GM18951 (cell line): ENCODE measurements around the gene TJP2.

ENCODE experiments used
- POLR2A ChIP-seq: IDR thresholded peaks from 4 replicates; pipeline ENCODE4 v1.6.1; 2011; ENCODE audit warnings: mild to moderate bottlenecking; ENCODE audit not compliant: insufficient read length, insufficient read depth; ENCODE audit errors: extremely low read depth
- in situ Hi-C: fragments of 300-500 bp; cut with MboI; formaldehyde crosslinking; loops from one replicate; pipeline ENCODE4 v1.12.0; 2022; ENCODE audit warnings: low sequenced_read_pairs, mixed read lengths, inconsistent platforms; ENCODE audit not compliant: unreplicated experiment

Gene TJP2

DNA sequence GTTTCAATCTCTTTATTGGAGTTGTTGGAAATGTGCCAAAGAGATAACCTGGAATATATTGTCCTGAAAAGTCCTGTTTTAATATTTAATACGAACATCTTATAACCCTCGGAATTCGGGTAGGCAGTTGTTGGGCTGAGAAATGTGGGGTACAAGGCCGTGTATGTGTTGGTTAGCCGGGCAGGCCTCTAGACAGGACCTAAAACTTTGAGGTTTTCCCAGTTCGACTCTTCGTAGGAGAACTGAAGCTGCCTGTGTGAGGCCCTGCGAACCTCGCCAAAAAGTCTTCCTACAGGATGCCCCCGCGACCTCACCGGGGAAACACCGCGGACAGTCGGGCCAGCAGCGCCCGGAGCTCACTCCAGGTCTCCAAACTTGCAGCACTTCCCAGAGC, 583 bp upstream of the TJP2 start:
- in situ Hi-C loops: no loop called here

DNA sequence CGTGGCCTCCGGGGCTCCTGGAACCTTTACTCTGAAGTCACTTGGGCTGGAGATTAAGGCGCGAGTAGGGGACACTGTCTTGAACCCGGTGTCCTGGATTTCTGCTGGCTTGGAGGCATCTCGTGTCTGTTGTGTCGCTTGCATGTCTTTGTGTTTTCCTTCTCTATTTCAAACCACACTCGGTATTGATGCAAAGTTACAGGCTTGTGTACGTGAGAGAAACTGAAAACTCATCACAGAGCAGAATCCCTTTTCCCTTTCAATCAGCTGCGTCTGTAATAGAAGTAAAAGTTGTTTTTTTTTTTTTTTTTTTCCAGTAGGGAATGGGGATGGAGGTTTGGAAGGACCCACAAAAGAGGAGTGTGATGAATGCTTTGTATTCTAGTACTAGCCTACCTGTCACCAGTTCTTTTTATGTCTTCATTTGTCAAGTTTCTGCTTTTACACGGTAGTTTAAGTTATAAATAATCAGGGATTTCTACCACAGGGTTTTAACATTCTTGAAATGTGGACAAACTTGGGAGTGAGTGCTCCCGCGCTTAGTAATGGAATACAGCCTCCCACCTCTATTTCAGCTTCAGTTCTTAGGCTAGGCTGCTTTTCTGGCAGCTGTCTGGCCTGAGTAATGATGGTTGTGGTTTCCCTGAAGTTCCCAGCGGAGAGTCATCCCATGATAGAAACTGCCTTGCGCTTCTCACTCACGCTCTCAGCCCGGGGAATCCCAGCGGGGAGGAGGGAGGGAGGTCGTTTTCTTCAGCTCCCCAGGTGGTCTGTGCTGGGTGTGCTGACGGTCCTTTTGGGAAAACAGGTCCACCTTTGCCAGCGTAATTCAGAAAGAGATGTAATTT, 763 bp downstream of the TJP2 start:
- TF ChIP-seq POLR2A: peak; percentile 17
- in situ Hi-C loops: no loop called here

More for the DNA sequence above, 583 bp upstream of the TJP2 start:
- TF ChIP-seq POLR2A: no peak

DNA sequence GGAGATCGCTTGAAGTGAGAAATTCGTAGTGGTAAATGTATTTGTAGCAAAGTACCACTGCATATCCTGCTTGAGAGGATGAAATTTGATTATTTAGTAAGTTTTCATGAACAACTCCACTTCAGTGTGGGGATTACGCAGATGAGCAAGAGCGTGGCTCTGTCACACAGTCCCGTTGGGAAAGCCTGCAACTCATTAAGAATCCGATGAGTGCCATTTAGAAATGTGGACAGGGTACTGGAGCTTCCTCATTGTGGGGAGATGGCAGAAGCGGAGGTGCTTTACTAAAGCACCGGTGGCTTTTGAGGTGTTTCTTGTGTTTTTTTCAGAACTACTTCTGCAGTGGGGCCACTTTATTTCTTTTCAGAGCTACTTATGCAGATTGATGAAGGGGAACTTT, 1.4 kb downstream of the TJP2 start:
- no peak for TF ChIP-seq POLR2A
- in situ Hi-C loops: no loop called here

DNA sequence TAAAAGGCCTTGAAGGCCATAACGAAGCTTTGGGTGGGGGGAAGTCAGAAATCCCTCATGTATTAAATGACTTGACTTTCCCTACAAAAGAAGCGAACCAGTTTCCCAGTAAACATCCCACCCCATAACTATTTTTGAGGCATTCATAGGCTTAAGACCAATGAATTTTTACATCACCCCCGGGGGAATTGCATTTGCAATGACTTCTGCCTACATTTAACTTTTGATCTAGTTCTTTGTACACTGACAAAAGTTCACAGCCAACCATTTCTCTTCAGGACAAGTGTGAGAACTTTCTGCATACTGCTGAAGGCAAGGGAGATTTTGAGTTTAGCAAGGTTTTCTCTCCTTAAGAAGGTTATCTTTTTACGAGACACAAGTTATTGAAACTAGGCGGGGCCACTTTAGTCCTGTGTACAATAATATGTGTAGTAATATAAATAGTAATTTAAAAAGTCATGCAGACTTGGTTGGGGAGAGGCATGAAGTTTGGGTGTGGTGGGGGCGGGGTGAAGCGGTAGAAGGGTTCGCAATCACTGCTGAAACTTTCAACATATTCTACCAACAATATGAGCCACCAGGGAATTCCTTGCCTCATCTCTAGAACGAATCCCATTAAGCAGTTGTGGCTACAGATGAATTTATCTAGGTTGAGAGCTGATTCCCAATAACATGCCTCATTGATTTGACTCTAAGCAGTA, 2.5 kb downstream of the TJP2 start:
- TF ChIP-seq POLR2A: no peak
- in situ Hi-C loops: no loop called here

DNA sequence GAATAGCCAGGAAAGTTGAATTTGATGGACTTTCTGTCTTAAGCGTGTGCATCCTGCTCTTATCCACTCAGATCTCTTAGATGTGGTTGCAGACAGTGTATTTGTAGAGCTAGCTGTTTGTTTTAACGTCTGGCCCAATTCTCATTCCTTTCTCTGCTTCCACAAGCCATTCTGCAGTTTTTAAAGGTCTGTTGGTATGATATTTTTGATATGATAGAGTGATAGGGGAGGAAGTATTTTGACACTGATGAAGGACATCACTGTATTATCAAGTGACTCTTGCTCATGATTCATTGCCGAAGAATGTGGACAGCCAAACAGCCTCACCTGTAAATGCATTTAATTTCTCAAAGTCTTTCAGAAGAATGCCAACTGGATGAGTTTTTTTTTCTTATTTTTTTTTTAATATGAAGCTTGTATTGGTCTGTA, 4.5 kb downstream of the TJP2 start:
- TF ChIP-seq POLR2A: no peak
- in situ Hi-C loops: no loop called here

DNA sequence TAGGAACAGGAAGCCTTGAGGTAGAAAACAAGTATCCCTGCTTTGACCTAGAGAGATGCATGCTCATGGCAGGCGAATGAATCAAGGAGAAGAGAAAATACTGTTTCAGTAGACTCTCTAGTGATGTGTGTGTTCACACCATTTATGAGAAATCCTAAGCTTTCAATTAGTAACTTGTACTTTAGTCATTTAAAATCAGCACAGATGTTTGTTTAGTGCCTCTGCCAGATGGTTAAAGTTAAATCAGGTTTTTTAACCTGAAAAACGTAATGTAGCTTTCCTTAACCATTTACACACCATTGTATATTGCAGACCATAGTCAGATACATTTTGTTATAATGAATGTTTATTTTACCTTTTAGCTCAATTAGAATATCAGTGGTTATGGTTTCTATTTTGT, 5.0 kb downstream of the TJP2 start:
- in situ Hi-C loops: no loop called here
- no peak for TF ChIP-seq POLR2A

DNA sequence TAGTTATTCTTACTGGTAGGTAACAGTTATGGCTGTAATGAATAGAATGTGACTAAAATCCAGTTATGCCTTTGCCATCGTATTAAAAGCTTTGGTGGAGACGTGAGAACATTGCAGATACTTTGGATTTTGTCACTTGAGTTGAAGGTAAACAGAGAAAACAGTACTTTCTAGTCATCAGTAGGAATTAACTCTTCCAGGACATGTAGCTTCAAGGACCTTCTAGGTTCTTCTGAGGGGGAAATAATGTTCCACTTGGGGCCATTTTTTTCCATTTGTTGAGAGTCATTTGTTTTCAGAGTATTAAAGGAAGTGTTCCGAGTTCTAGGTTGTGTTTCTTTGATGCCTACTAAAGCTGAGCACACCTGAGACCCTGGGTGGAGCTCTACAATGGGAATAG, 6.1 kb downstream of the TJP2 start:
- in situ Hi-C loops: no loop called here
- no peak for TF ChIP-seq POLR2A

DNA sequence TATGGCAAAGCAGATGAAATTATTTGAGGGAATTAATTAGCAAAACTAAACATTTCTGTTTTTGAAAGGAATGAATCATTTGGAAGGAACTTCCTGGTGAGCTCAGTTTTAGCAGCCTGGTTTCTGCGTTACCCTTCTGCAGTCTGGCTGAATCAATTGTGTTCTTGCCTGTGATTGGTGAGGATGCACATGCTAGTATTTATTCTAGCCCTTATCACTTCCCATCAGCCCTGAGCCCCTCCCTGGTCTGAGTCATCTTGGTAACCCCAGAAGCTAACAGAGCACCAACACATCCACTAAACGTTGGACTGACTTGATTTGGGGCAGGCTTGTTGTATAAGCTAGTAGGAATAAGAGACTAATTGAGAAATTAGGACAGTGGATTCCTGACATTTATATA, 6.6 kb downstream of the TJP2 start:
- no peak for TF ChIP-seq POLR2A
- in situ Hi-C loops: no loop called here

DNA sequence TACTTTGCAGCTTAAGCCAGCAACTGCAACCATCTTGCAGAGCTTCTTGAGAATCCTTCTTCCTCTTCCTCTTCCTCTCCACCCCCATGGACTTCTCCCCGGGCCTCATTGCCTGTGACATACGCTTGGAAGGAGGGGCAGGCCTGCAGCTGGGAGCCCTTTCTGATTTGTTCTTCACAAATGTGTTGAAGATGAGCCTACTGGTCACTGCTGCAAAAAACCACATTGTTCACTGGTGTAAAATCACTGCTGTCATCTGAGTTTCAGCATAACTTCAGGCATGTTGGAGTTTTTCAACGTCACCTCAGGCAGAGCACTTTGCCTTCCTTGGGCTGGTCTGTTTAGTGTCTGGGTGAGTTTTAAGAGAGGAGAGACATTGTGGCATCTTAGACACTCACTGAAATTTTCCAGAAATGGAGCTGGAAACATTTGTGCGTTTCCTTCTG, 7.9 kb downstream of the TJP2 start:
- TF ChIP-seq POLR2A: no peak
- in situ Hi-C loops: no loop called here

DNA sequence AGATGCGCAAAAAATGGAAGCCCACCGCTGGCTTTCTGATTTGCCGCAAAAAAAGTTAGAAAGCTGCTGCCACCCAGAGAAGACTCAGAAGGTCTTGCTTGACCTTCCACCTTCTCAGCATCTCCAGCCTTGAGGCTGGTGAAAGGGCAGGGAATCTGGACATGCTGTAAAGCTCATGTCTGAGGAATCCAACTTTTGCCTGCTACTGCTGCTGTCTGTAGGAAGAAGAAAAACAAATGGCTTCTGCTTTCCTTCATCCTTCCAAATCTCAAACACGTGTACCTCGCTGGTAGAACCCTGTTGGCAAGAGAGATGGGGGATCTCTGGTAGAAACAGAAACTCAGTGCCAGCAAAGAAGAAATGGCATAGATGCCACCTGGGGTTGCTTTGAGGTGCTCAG, 10.2 kb downstream of the TJP2 start:
- in situ Hi-C loops: no loop called here

DNA sequence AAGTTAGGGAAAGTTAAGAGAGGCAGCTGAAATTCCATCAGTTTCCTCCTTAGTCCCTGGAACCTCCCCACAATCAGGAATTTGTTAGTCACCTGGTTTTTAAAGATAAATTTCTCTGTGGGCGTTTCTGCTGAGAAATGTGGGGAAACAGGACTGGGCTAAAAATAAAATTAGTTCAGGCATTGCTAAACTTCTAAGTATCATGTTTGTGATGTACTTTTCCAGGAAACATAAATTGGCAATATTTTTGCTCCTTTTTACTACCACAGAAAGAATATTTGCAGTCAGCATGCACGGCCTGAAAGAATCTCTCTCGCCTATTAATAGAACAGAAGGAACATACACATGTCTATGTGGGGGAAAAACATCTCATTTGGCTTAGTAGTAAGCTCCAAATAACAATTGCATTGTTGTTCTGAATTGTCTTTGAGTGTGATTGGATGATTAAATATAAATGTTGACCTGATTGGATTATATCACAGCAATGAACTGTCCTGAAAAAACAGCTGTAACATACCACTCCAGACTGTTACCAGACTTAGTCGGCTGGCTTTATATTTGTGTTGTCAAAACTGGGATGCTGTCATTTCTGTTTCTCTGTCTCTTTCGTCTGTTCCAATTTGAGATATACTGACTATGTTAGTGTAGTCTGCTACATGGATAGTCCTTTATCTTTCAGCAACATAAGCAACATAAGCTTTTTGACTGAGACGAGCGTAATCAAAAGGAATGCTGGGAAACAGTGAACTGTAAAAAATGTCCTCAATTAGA, 12.9 kb downstream of the TJP2 start:
- in situ Hi-C loops: no loop called here
- TF ChIP-seq POLR2A: no peak

More for the DNA sequence above, 10.2 kb downstream of the TJP2 start:
- TF ChIP-seq POLR2A: no peak

DNA sequence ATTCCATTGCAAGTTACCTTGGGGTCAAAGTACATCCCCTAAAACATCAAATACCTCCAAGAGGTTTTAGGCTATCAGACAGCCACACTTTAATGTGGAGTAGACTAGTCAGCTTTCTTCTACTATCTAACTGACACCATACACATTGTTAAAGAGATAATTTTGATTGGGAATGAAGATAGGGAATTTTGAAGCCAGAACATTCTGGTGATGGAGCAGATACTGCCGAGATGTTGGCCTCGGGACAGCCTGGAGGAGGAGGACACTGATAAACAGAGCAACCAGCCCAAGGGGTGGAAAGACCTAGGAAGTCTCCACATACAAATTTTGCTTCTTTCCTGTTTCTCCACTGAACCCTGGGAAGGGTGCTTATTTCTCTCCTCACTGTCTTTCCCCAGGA, 14.9 kb downstream of the TJP2 start:
- TF ChIP-seq POLR2A: no peak
- in situ Hi-C loops: no loop called here
